Measurements from ENCODE around the gene LAMB2. TPM values are rescaled to one million over a fixed set of nuclear protein-coding genes. Genes with fewer than 3 reads are reported as not detected.

Gene LAMB2
- total RNA-seq, 3 donors from 2014 or later: 411 to 700 (median 540) TPM

GRCh38 chr3:49092938-49093852 lies 39.7 kb downstream of the LAMB2 start:
- Histone ChIP-seq H3K4me3 (peak overlapping the region; percentile 84 to 99 (median 85)), H3K27ac (peak overlapping the region; percentile 95 to 96), H3K9me3 (no peaks in the 10 kb centered on the region), H3K4me1 (peaks cover 0 to 24% of the 10 kb centered on the region in 2 donors), H3K27me3 (no peaks in the 10 kb centered on the region), H3K36me3 (no peaks in the 10 kb centered on the region)
- peak; percentile 53 to 69 for DNase-seq (ENCODE audit: low spot score in 2 of 2)
- intact Hi-C loops (cut with DNase I; ENCODE audit: low total_unique reads): no loop called here
- TF ChIP-seq CTCF (IDR thresholded peaks at IDR 0.05) (no peak), POLR2AphosphoS5 (IDR thresholded peaks at IDR 0.05) (no peak), POLR2A (IDR thresholded peaks at IDR 0.05) (no peak)

GRCh38 chr3:49081429-49081828 lies 51.4 kb downstream of the LAMB2 start:
- intact Hi-C loops (cut with DNase I; ENCODE audit: low total_unique reads): no loop called here
- H3K27ac ChIP-seq: no peak overlapping the region
- no peaks in the 10 kb centered on the region for H3K36me3 ChIP-seq
- H3K9me3 ChIP-seq: no peaks in the 10 kb centered on the region
- no peak for TF ChIP-seq POLR2A (IDR thresholded peaks at IDR 0.05)
- TF ChIP-seq POLR2AphosphoS5 (IDR thresholded peaks at IDR 0.05): no peak
- no peak for TF ChIP-seq CTCF (IDR thresholded peaks at IDR 0.05)
- no peaks in the 10 kb centered on the region for H3K4me1 ChIP-seq
- H3K27me3 ChIP-seq: no peaks in the 10 kb centered on the region
- no peak for DNase-seq (ENCODE audit: low spot score in 2 of 2)
- no peak overlapping the region for H3K4me3 ChIP-seq

DNA sequence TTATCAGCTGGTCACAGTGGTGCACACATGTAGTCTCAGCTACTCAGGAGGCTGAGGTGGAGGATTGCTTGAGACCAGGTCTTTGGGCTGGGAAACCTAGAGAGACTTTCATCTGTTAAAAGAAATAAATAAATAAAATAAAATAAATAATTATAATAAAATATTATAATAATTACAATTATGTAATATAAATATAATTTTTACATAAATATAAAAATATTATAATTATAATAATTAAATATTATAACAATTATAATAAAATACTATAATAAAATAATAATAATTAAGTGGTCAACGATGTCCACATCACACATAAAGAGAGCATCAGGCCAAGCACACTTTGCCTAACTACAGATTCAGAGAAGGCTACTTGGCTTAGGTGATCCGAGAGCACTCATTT lies 53.6 kb downstream of the LAMB2 start:
- Histone ChIP-seq H3K4me3 (no peak overlapping the region), H3K27ac (no peak overlapping the region), H3K4me1 (no peaks in the 10 kb centered on the region), H3K27me3 (no peaks in the 10 kb centered on the region), H3K9me3 (no peaks in the 10 kb centered on the region), H3K36me3 (no peaks in the 10 kb centered on the region)
- TF ChIP-seq POLR2A (IDR thresholded peaks at IDR 0.05): no peak
- no peak for TF ChIP-seq POLR2AphosphoS5 (IDR thresholded peaks at IDR 0.05)
- TF ChIP-seq CTCF (IDR thresholded peaks at IDR 0.05): no peak
- intact Hi-C loops (cut with DNase I; ENCODE audit: low total_unique reads): no loop called here
- DNase-seq (ENCODE audit: low spot score in 2 of 2): no peak

DNA sequence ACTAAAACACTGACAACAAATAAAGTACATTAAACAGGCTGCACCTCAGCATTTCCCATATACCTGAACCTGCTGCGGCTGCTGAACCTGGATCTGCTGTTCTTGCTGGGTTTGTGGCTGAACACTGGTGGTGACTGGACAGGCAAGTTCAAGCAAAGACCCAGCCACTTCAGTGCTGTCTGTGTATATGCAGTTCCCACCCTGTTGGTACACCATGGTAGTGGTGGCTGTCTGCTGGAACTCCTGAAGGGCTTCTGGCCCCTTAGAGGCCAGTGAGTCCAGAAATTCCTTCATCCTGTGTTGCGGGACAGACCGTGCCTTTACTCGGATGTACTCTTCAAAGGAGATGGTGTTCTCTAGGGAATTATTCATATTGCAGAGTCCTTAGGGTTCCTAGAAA lies 56.2 kb downstream of the LAMB2 start:
- Histone ChIP-seq H3K4me3 (no peak overlapping the region), H3K36me3 (no peaks in the 10 kb centered on the region), H3K27ac (no peak overlapping the region), H3K9me3 (no peaks in the 10 kb centered on the region), H3K4me1 (no peaks in the 10 kb centered on the region), H3K27me3 (no peaks in the 10 kb centered on the region)
- no peak for DNase-seq (ENCODE audit: low spot score in 2 of 2)
- TF ChIP-seq POLR2A (IDR thresholded peaks at IDR 0.05): no peak
- no peak for TF ChIP-seq CTCF (IDR thresholded peaks at IDR 0.05)
- no peak for TF ChIP-seq POLR2AphosphoS5 (IDR thresholded peaks at IDR 0.05)
- intact Hi-C loops (cut with DNase I; ENCODE audit: low total_unique reads): no loop called here

- Histone ChIP-seq H3K9me3 (no peaks in the 10 kb centered on the region), H3K4me1 (no peaks in the 10 kb centered on the region), H3K36me3 (no peaks in the 10 kb centered on the region), H3K27ac (no peak overlapping the region), H3K4me3 (no peak overlapping the region), H3K27me3 (no peaks in the 10 kb centered on the region)
- intact Hi-C loops (cut with DNase I; ENCODE audit: low total_unique reads): no loop called here
- DNase-seq (ENCODE audit: low spot score in 2 of 2): no peak
- no peak for TF ChIP-seq CTCF (IDR thresholded peaks at IDR 0.05)
- no peak for TF ChIP-seq POLR2A (IDR thresholded peaks at IDR 0.05)
- TF ChIP-seq POLR2AphosphoS5 (IDR thresholded peaks at IDR 0.05): no peak
Observed at GRCh38 chr3:49076116-49076515, 56.7 kb downstream of the LAMB2 start.
